Lower leg skin (tissue), 3 donors: ENCODE measurements around the gene PLEKHA6.

Source experiments
- CTCF ChIP-seq, 3 donors: fragments of 450-650 bp; IDR thresholded peaks; one replicate each; pipeline ENCODE4 v1.5.1; 2016; ENCODE audit warnings: antibody characterized with exemption in 3 of 3, mild to moderate bottlenecking in 3 of 3, moderate library complexity in 2 of 3
- POLR2A ChIP-seq, 2 donors: fragments of 450-650 bp; IDR thresholded peaks; one replicate each; pipeline ENCODE4 v1.6.1; 2016 to 2017; ENCODE audit warnings: antibody characterized with exemption in 2 of 2, mild to moderate bottlenecking in 1 of 2, moderate library complexity in 1 of 2

- TF ChIP-seq CTCF (IDR thresholded peaks at IDR 0.05) = no peak
- TF ChIP-seq POLR2A (IDR thresholded peaks at IDR 0.05) = no peak
Measured at GRCh38 chr1:204216880-204217647, 142.7 kb downstream of the PLEKHA6 start.
